Measurements from ENCODE around the gene ABLIM3. TPM values are rescaled to one million over a fixed set of nuclear protein-coding genes. Genes with fewer than 3 reads are reported as not detected.

ABLIM3 gene
- polyA plus RNA-seq, 1 donor from 2014 or later: 17.7 TPM

GRCh38 chr5:149239917-149240316, 98.6 kb downstream of the ABLIM3 start:
- H3K9me2 ChIP-seq (ENCODE audit: insufficient read depth, low read length): no peaks in the 10 kb centered on the region
- H3F3A ChIP-seq (ENCODE audit: insufficient read depth, low read length, poor library complexity, severe bottlenecking): no peaks in the 10 kb centered on the region
- H3K36me3 ChIP-seq (ENCODE audit: insufficient read depth, low read length): no peaks in the 10 kb centered on the region
- H3K79me2 ChIP-seq (replicated peaks; ENCODE audit: insufficient read depth, low read length): no peaks in the 10 kb centered on the region
- no peak overlapping the region for H3K27ac ChIP-seq (ENCODE audit: low read length)
- no peak overlapping the region for H3K4me3 ChIP-seq (ENCODE audit: low read length)
- H4K20me1 ChIP-seq (ENCODE audit: insufficient read depth): no peaks in the 10 kb centered on the region
- H3K27me3 ChIP-seq (ENCODE audit: insufficient read depth, low read depth, low read length): no peaks in the 10 kb centered on the region
- H3K9ac ChIP-seq (ENCODE audit: low read length): no peak overlapping the region
- no peak overlapping the region for H2AFZ ChIP-seq (ENCODE audit: low read depth, low read length)
- H3K9me3 ChIP-seq (ENCODE audit: low read length): no peaks in the 10 kb centered on the region
- no peak overlapping the region for H3K4me2 ChIP-seq (ENCODE audit: low read length)
- TF ChIP-seq EP300 (conservative IDR thresholded peaks at IDR 0.05; ENCODE audit: poor library complexity, severe bottlenecking): no peak
- no peak for TF ChIP-seq REST (IDR thresholded peaks at IDR 0.05; ENCODE audit: borderline replicate concordance)
- no peak for TF ChIP-seq TAF1 (IDR thresholded peaks at IDR 0.05; ENCODE audit: low read depth)

- Histone ChIP-seq H2AFZ (ENCODE audit: low read depth, low read length) (no peak overlapping the region), H3K36me3 (ENCODE audit: insufficient read depth, low read length) (no peaks in the 10 kb centered on the region), H3K9me3 (ENCODE audit: low read length) (no peaks in the 10 kb centered on the region), H3K9ac (ENCODE audit: low read length) (no peak overlapping the region), H3K27ac (ENCODE audit: low read length) (no peak overlapping the region), H3F3A (ENCODE audit: insufficient read depth, low read length, poor library complexity, severe bottlenecking) (no peaks in the 10 kb centered on the region), H3K4me3 (ENCODE audit: low read length) (no peak overlapping the region), H3K4me2 (ENCODE audit: low read length) (no peak overlapping the region), H3K27me3 (ENCODE audit: insufficient read depth, low read depth, low read length) (no peaks in the 10 kb centered on the region), H3K79me2 (replicated peaks; ENCODE audit: insufficient read depth, low read length) (no peaks in the 10 kb centered on the region), H4K20me1 (ENCODE audit: insufficient read depth) (no peaks in the 10 kb centered on the region), H3K9me2 (ENCODE audit: insufficient read depth, low read length) (no peaks in the 10 kb centered on the region)
- no peak for TF ChIP-seq TAF1 (IDR thresholded peaks at IDR 0.05; ENCODE audit: low read depth)
- TF ChIP-seq EZH2 (IDR thresholded peaks at IDR 0.05; ENCODE audit: borderline replicate concordance, insufficient read depth, low read length, poor library complexity, severe bottlenecking): no peak
- TF ChIP-seq CTCF (IDR thresholded peaks at IDR 0.05; ENCODE audit: poor library complexity, severe bottlenecking): no peak
- TF ChIP-seq REST (IDR thresholded peaks at IDR 0.05; ENCODE audit: borderline replicate concordance): no peak
- no peak for TF ChIP-seq EP300 (conservative IDR thresholded peaks at IDR 0.05; ENCODE audit: poor library complexity, severe bottlenecking)
- no peak for TF ChIP-seq SMC3 (conservative IDR thresholded peaks at IDR 0.05; ENCODE audit: poor library complexity)
- TF ChIP-seq POLR2AphosphoS5 (IDR thresholded peaks at IDR 0.05): no peak
- TF ChIP-seq MXI1 (conservative IDR thresholded peaks at IDR 0.05; ENCODE audit: poor library complexity, severe bottlenecking): no peak
- TF ChIP-seq RAD21 (conservative IDR thresholded peaks at IDR 0.05): no peak
Measured at GRCh38 chr5:149240354-149240998, 99.2 kb downstream of the ABLIM3 start.
